ENCODE results near the gene HS3ST4.
A peak's percentile ranks its signal among the peaks of the same experiment; 100 is the strongest.

The HS3ST4 gene

GRCh38 chr16:25895380-25895779 lies 203.6 kb downstream of the HS3ST4 start:
- Histone ChIP-seq H3K27me3 (ENCODE audit: low read depth, low read length) (no peaks in the 10 kb centered on the region), H3K27ac (ENCODE audit: low read length) (no peak overlapping the region), H3K4me1 (ENCODE audit: low read length) (peaks cover 44% of the 10 kb centered on the region), H3K9ac (ENCODE audit: low read length) (no peak overlapping the region), H3K79me2 (ENCODE audit: low read length) (no peaks in the 10 kb centered on the region), H2AFZ (ENCODE audit: low read depth, low read length) (0 out of 2 replicates have a peak overlapping the region, but pooled peaks have one; percentile 31), H4K20me1 (ENCODE audit: insufficient read depth, low read length) (no peaks in the 10 kb centered on the region), H3K9me3 (ENCODE audit: insufficient read depth, low read length) (peaks cover 11% of the 10 kb centered on the region), H3K4me2 (ENCODE audit: low read length) (no peak overlapping the region), H3K36me3 (replicated peaks; ENCODE audit: low read depth, low read length) (peaks cover 19% of the 10 kb centered on the region), H3K4me3 (ENCODE audit: low read length) (no peak overlapping the region)
- TF ChIP-seq EZH2phosphoT487 (IDR thresholded peaks at IDR 0.05; ENCODE audit: low read depth): no peak
- TF ChIP-seq, protein P1, sequence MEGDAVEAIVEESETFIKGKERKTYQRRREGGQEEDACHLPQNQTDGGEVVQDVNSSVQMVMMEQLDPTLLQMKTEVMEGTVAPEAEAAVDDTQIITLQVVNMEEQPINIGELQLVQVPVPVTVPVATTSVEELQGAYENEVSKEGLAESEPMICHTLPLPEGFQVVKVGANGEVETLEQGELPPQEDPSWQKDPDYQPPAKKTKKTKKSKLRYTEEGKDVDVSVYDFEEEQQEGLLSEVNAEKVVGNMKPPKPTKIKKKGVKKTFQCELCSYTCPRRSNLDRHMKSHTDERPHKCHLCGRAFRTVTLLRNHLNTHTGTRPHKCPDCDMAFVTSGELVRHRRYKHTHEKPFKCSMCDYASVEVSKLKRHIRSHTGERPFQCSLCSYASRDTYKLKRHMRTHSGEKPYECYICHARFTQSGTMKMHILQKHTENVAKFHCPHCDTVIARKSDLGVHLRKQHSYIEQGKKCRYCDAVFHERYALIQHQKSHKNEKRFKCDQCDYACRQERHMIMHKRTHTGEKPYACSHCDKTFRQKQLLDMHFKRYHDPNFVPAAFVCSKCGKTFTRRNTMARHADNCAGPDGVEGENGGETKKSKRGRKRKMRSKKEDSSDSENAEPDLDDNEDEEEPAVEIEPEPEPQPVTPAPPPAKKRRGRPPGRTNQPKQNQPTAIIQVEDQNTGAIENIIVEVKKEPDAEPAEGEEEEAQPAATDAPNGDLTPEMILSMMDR (IDR thresholded peaks at IDR 0.05; ENCODE audit: low read depth, low read length): no peak

- Histone ChIP-seq H3K27me3 (ENCODE audit: low read depth, low read length) (no peaks in the 10 kb centered on the region), H4K20me1 (ENCODE audit: insufficient read depth, low read length) (no peaks in the 10 kb centered on the region), H3K9me3 (ENCODE audit: insufficient read depth, low read length) (peaks cover under 1% of the 10 kb centered on the region; the same call in 1 of the 2 replicates), H3K79me2 (ENCODE audit: low read length) (no peaks in the 10 kb centered on the region), H3K27ac (ENCODE audit: low read length) (peak overlapping the region; percentile 97), H3K9ac (ENCODE audit: low read length) (no peak overlapping the region; the same call in 1 of the 2 replicates), H3K4me3 (ENCODE audit: low read length) (no peak overlapping the region), H3K4me1 (ENCODE audit: low read length) (peaks cover 44% of the 10 kb centered on the region), H3K4me2 (ENCODE audit: low read length) (no peak overlapping the region; the same call in 1 of the 2 replicates), H2AFZ (ENCODE audit: low read depth, low read length) (no peak overlapping the region), H3K36me3 (replicated peaks; ENCODE audit: low read depth, low read length) (peaks cover 9% of the 10 kb centered on the region)
- TF ChIP-seq, protein P1 (IDR thresholded peaks at IDR 0.05; ENCODE audit: low read depth, low read length): no peak
- no peak for TF ChIP-seq EZH2phosphoT487 (IDR thresholded peaks at IDR 0.05; ENCODE audit: low read depth)
Measured at GRCh38 chr16:25896411-25896810, 204.7 kb downstream of the HS3ST4 start.

DNA sequence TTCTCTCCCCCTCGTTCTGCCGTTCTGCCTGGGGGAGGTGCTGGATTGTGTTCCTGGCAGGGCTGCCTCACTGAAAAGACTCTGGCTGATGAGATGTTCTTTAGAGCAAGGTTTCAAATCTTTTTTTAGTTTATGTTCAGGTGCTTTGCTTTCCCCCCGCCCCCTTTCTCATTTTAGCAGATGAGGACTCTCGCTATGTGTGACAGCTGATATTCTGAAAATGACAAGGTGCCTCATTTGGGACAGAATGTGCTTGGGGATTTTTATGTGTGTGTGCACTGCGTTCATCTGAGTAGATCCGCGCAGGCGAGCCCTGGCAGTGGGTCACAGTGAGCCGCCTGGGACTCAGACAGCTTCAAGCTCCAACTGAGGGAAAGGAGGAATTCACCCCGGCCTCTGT lies 205.9 kb downstream of the HS3ST4 start:
- Histone ChIP-seq H3K9me3 (ENCODE audit: insufficient read depth, low read length) (no peaks in the 10 kb centered on the region), H3K4me3 (ENCODE audit: low read length) (peak overlapping the region; percentile 63), H3K79me2 (ENCODE audit: low read length) (no peaks in the 10 kb centered on the region), H3K4me1 (ENCODE audit: low read length) (peaks cover 44% of the 10 kb centered on the region), H2AFZ (ENCODE audit: low read depth, low read length) (peak overlapping the region; percentile 12; the same call in 1 of the 2 replicates), H3K9ac (ENCODE audit: low read length) (peak overlapping the region; percentile 71), H3K4me2 (ENCODE audit: low read length) (peak overlapping the region; percentile 88), H4K20me1 (ENCODE audit: insufficient read depth, low read length) (no peaks in the 10 kb centered on the region), H3K27ac (ENCODE audit: low read length) (peak overlapping the region; percentile 97), H3K36me3 (replicated peaks; ENCODE audit: low read depth, low read length) (peaks cover 7% of the 10 kb centered on the region), H3K27me3 (ENCODE audit: low read depth, low read length) (no peaks in the 10 kb centered on the region)
- TF ChIP-seq, protein P1 (IDR thresholded peaks at IDR 0.05; ENCODE audit: low read depth, low read length): peak; percentile 21; the same call in 1 of the 2 replicates
- no peak for TF ChIP-seq EZH2phosphoT487 (IDR thresholded peaks at IDR 0.05; ENCODE audit: low read depth)

DNA sequence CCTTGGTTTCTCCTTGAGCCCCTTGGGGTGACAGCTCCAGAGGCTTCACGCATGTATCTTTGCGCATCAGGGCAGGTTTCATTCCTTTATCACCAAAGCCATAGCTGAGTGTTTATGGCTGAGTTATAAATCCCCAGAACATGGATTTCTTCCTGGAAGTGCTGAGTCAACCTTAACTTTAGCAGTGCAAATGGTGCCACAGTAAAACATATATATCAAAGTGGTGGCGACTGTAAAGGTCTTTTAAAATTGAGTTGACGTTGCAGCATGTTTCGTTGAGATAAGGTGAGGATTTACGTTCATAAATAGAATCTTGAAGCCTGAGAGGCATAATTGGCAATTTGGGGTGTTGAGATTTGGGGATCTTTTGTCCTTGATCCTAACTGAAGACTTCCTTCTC lies 214.1 kb downstream of the HS3ST4 start:
- H3K36me3 ChIP-seq (replicated peaks; ENCODE audit: low read depth, low read length): no peaks in the 10 kb centered on the region
- H3K27me3 ChIP-seq (ENCODE audit: low read depth, low read length): no peaks in the 10 kb centered on the region; the same call in 1 of the 2 replicates
- no peak overlapping the region for H2AFZ ChIP-seq (ENCODE audit: low read depth, low read length)
- no peaks in the 10 kb centered on the region for H3K9me3 ChIP-seq (ENCODE audit: insufficient read depth, low read length)
- H4K20me1 ChIP-seq (ENCODE audit: insufficient read depth, low read length): no peaks in the 10 kb centered on the region
- H3K27ac ChIP-seq (ENCODE audit: low read length): no peak overlapping the region
- H3K4me1 ChIP-seq (ENCODE audit: low read length): no peaks in the 10 kb centered on the region
- no peak overlapping the region for H3K4me2 ChIP-seq (ENCODE audit: low read length)
- no peaks in the 10 kb centered on the region for H3K79me2 ChIP-seq (ENCODE audit: low read length)
- H3K9ac ChIP-seq (ENCODE audit: low read length): no peak overlapping the region
- H3K4me3 ChIP-seq (ENCODE audit: low read length): no peak overlapping the region
- TF ChIP-seq, protein P1 (IDR thresholded peaks at IDR 0.05; ENCODE audit: low read depth, low read length): no peak
- TF ChIP-seq EZH2phosphoT487 (IDR thresholded peaks at IDR 0.05; ENCODE audit: low read depth): no peak
